HEK293 (cell line): Measurements from ENCODE around the gene FAM237A.

Source experiments
- CTCF ChIA-PET: fragments of 350-600 bp; formaldehyde crosslinking; extraction: SDS; loops from one replicate; lab custom pipeline; 2021; ENCODE audit warnings: antibody characterized with exemption; lab: Yijun Ruan, JAX
- POLR2A ChIA-PET: fragments of 300-600 bp; formaldehyde crosslinking; extraction: SDS; loops from one replicate; lab custom pipeline; 2020; ENCODE audit warnings: antibody characterized with exemption, inconsistent platforms; lab: Yijun Ruan, JAX
- H3K27ac ChIP-seq: fragments of 200-500 bp; sonication (Bioruptor generic); 2 replicates; pipeline ENCODE4 v1.5.1; 2014; ENCODE audit warnings: low read depth, low read length, control low read depth, inconsistent platforms; ENCODE audit errors: extremely low read depth
- H3K36me3 ChIP-seq, 2 experiments: fragments of 200-500 bp in 1 of 2; sonication (Bioruptor generic) in 1 of 2; 1 replicate in 1 of 2; 2 replicates in 1 of 2; pipeline ENCODE4 v1.5.1; 2014 to 2017; ENCODE audit warnings: inconsistent platforms in 2 of 2, low read length in 2 of 2; ENCODE audit not compliant: control insufficient read depth in 2 of 2, insufficient read depth in 1 of 2
- H3K4me1 ChIP-seq: fragments of 200-500 bp; sonication (Bioruptor generic); 2 replicates; pipeline ENCODE4 v1.5.1; 2014; ENCODE audit warnings: mild to moderate bottlenecking, low read length, inconsistent platforms; ENCODE audit not compliant: control insufficient read depth, insufficient read depth
- H3K4me3 ChIP-seq: 2 replicates; pipeline ENCODE4 v1.5.1; 2011; ENCODE audit warnings: low read depth, mild to moderate bottlenecking, control low read depth, low read length, moderate library complexity
- H3K9me3 ChIP-seq: fragments of 200-500 bp; sonication (Bioruptor generic); 2 replicates; pipeline ENCODE4 v1.5.1; 2014; ENCODE audit warnings: low read depth, low read length, inconsistent platforms; ENCODE audit not compliant: control insufficient read depth, insufficient read depth
- BCL11B ChIP-seq: fragments of 450-650 bp; formaldehyde crosslinking; IDR thresholded peaks from 2 replicates; pipeline ENCODE4 v1.5.1; 2016; ENCODE audit warnings: low read depth, missing biosample characterization, missing genetic modification characterization
- MZF1 ChIP-seq: fragments of 450-650 bp; formaldehyde crosslinking; IDR thresholded peaks from 2 replicates; pipeline ENCODE4 v1.5.1; 2017; ENCODE audit warnings: missing biosample characterization, missing genetic modification characterization, borderline replicate concordance
- SP7 ChIP-seq: fragments of 450-650 bp; formaldehyde crosslinking; IDR thresholded peaks from 2 replicates; pipeline ENCODE4 v1.5.1; 2016; ENCODE audit warnings: missing biosample characterization, missing genetic modification characterization
- ZNF175 ChIP-seq: fragments of 450-650 bp; formaldehyde crosslinking; IDR thresholded peaks from 2 replicates; pipeline ENCODE4 v1.5.1; 2016; ENCODE audit warnings: missing biosample characterization, missing genetic modification characterization
- ZNF2 ChIP-seq: fragments of 450-650 bp; formaldehyde crosslinking; IDR thresholded peaks from 2 replicates; pipeline ENCODE4 v1.5.1; 2016; ENCODE audit warnings: missing biosample characterization, missing genetic modification characterization
- ZNF202 ChIP-seq: fragments of 450-650 bp; formaldehyde crosslinking; IDR thresholded peaks from 2 replicates; pipeline ENCODE4 v1.5.1; 2016; ENCODE audit warnings: missing biosample characterization, missing genetic modification characterization, borderline replicate concordance
- ZNF433 ChIP-seq: fragments of 450-650 bp; formaldehyde crosslinking; IDR thresholded peaks from 2 replicates; pipeline ENCODE4 v1.5.1; 2016; ENCODE audit warnings: missing biosample characterization, missing genetic modification characterization, low read depth
- ZNF623 ChIP-seq: fragments of 450-650 bp; formaldehyde crosslinking; IDR thresholded peaks from 2 replicates; pipeline ENCODE4 v1.5.1; 2016; ENCODE audit warnings: missing biosample characterization, missing genetic modification characterization
- ZNF660 ChIP-seq: fragments of 450-650 bp; IDR thresholded peaks from 2 replicates; pipeline ENCODE4 v1.5.1; 2018; ENCODE audit warnings: missing biosample characterization, mild to moderate bottlenecking, missing genetic modification characterization
- ZNF664 ChIP-seq: fragments of 450-650 bp; formaldehyde crosslinking; IDR thresholded peaks from 2 replicates; pipeline ENCODE4 v1.5.1; 2016; ENCODE audit warnings: missing biosample characterization, missing genetic modification characterization
- ZNF843 ChIP-seq: fragments of 450-650 bp; formaldehyde crosslinking; IDR thresholded peaks from 2 replicates; pipeline ENCODE4 v1.5.1; 2016; ENCODE audit warnings: missing biosample characterization, missing genetic modification characterization
- ZSCAN23 ChIP-seq: fragments of 450-650 bp; formaldehyde crosslinking; IDR thresholded peaks from 2 replicates; pipeline ENCODE4 v1.5.1; 2016; ENCODE audit warnings: missing biosample characterization, missing genetic modification characterization
- TF ChIP-seq, protein P1 (sequence below): fragments of 450-650 bp; formaldehyde crosslinking; IDR thresholded peaks from 2 replicates; pipeline ENCODE4 v1.5.1; 2016; ENCODE audit warnings: missing biosample characterization, missing genetic modification characterization, borderline replicate concordance
- TF ChIP-seq, protein P2 (sequence below): fragments of 450-650 bp; formaldehyde crosslinking; IDR thresholded peaks from 2 replicates; pipeline ENCODE4 v1.5.1; 2017; ENCODE audit warnings: missing biosample characterization, missing genetic modification characterization
- TF ChIP-seq, protein P3 (sequence below): fragments of 450-650 bp; formaldehyde crosslinking; IDR thresholded peaks from 2 replicates; pipeline ENCODE4 v1.5.1; 2016; ENCODE audit warnings: missing biosample characterization, missing genetic modification characterization
- TF ChIP-seq, protein P4 (sequence below): fragments of 450-650 bp; formaldehyde crosslinking; IDR thresholded peaks from 2 replicates; pipeline ENCODE4 v1.5.1; 2016; ENCODE audit warnings: missing biosample characterization, missing genetic modification characterization
- TF ChIP-seq, protein P5 (sequence below): fragments of 450-650 bp; formaldehyde crosslinking; IDR thresholded peaks from 2 replicates; pipeline ENCODE4 v1.5.1; 2016; ENCODE audit warnings: missing biosample characterization, missing genetic modification characterization
- TF ChIP-seq, protein P6 (sequence below): fragments of 450-650 bp; formaldehyde crosslinking; IDR thresholded peaks from 2 replicates; pipeline ENCODE4 v1.5.1; 2016; ENCODE audit warnings: missing biosample characterization, missing genetic modification characterization

FAM237A gene

DNA sequence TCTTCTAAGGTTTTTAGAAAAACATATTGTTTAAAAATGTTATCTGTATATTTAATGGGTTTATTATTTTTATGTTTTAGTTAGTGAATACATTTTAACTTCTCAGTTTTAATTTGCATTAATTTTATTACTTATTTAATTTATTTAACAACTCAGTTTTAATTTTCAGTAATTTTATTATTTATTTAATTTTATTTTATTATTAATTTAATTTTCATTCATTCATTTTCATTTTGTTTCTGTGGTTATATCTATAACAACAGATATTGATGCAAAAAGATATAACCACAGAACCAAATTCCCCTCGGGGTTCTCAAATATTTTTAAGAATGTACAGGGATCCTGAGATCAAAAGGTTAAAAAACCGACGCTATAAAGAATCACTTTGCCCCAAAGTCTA is 23.0 kb downstream of the FAM237A start (continued):
- TF ChIP-seq, protein P1, sequence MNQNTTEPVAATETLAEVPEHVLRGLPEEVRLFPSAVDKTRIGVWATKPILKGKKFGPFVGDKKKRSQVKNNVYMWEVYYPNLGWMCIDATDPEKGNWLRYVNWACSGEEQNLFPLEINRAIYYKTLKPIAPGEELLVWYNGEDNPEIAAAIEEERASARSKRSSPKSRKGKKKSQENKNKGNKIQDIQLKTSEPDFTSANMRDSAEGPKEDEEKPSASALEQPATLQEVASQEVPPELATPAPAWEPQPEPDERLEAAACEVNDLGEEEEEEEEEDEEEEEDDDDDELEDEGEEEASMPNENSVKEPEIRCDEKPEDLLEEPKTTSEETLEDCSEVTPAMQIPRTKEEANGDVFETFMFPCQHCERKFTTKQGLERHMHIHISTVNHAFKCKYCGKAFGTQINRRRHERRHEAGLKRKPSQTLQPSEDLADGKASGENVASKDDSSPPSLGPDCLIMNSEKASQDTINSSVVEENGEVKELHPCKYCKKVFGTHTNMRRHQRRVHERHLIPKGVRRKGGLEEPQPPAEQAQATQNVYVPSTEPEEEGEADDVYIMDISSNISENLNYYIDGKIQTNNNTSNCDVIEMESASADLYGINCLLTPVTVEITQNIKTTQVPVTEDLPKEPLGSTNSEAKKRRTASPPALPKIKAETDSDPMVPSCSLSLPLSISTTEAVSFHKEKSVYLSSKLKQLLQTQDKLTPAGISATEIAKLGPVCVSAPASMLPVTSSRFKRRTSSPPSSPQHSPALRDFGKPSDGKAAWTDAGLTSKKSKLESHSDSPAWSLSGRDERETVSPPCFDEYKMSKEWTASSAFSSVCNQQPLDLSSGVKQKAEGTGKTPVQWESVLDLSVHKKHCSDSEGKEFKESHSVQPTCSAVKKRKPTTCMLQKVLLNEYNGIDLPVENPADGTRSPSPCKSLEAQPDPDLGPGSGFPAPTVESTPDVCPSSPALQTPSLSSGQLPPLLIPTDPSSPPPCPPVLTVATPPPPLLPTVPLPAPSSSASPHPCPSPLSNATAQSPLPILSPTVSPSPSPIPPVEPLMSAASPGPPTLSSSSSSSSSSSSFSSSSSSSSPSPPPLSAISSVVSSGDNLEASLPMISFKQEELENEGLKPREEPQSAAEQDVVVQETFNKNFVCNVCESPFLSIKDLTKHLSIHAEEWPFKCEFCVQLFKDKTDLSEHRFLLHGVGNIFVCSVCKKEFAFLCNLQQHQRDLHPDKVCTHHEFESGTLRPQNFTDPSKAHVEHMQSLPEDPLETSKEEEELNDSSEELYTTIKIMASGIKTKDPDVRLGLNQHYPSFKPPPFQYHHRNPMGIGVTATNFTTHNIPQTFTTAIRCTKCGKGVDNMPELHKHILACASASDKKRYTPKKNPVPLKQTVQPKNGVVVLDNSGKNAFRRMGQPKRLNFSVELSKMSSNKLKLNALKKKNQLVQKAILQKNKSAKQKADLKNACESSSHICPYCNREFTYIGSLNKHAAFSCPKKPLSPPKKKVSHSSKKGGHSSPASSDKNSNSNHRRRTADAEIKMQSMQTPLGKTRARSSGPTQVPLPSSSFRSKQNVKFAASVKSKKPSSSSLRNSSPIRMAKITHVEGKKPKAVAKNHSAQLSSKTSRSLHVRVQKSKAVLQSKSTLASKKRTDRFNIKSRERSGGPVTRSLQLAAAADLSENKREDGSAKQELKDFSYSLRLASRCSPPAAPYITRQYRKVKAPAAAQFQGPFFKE = no peak
- no peak for TF ChIP-seq ZNF843
- TF ChIP-seq ZSCAN23 (tag by site-specific recombination) = no peak
- TF ChIP-seq, protein P2, sequence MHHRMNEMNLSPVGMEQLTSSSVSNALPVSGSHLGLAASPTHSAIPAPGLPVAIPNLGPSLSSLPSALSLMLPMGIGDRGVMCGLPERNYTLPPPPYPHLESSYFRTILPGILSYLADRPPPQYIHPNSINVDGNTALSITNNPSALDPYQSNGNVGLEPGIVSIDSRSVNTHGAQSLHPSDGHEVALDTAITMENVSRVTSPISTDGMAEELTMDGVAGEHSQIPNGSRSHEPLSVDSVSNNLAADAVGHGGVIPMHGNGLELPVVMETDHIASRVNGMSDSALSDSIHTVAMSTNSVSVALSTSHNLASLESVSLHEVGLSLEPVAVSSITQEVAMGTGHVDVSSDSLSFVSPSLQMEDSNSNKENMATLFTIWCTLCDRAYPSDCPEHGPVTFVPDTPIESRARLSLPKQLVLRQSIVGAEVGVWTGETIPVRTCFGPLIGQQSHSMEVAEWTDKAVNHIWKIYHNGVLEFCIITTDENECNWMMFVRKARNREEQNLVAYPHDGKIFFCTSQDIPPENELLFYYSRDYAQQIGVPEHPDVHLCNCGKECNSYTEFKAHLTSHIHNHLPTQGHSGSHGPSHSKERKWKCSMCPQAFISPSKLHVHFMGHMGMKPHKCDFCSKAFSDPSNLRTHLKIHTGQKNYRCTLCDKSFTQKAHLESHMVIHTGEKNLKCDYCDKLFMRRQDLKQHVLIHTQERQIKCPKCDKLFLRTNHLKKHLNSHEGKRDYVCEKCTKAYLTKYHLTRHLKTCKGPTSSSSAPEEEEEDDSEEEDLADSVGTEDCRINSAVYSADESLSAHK (tag by site-specific recombination) = no peak
- no peak for TF ChIP-seq ZNF623 (tag by site-specific recombination)
- TF ChIP-seq, protein P3, sequence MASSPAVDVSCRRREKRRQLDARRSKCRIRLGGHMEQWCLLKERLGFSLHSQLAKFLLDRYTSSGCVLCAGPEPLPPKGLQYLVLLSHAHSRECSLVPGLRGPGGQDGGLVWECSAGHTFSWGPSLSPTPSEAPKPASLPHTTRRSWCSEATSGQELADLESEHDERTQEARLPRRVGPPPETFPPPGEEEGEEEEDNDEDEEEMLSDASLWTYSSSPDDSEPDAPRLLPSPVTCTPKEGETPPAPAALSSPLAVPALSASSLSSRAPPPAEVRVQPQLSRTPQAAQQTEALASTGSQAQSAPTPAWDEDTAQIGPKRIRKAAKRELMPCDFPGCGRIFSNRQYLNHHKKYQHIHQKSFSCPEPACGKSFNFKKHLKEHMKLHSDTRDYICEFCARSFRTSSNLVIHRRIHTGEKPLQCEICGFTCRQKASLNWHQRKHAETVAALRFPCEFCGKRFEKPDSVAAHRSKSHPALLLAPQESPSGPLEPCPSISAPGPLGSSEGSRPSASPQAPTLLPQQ (tag by site-specific recombination) = no peak
- TF ChIP-seq, protein P4, sequence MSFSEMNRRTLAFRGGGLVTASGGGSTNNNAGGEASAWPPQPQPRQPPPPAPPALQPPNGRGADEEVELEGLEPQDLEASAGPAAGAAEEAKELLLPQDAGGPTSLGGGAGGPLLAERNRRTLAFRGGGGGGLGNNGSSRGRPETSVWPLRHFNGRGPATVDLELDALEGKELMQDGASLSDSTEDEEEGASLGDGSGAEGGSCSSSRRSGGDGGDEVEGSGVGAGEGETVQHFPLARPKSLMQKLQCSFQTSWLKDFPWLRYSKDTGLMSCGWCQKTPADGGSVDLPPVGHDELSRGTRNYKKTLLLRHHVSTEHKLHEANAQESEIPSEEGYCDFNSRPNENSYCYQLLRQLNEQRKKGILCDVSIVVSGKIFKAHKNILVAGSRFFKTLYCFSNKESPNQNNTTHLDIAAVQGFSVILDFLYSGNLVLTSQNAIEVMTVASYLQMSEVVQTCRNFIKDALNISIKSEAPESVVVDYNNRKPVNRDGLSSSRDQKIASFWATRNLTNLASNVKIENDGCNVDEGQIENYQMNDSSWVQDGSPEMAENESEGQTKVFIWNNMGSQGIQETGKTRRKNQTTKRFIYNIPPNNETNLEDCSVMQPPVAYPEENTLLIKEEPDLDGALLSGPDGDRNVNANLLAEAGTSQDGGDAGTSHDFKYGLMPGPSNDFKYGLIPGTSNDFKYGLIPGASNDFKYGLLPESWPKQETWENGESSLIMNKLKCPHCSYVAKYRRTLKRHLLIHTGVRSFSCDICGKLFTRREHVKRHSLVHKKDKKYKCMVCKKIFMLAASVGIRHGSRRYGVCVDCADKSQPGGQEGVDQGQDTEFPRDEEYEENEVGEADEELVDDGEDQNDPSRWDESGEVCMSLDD (tag by site-specific recombination) = no peak

DNA sequence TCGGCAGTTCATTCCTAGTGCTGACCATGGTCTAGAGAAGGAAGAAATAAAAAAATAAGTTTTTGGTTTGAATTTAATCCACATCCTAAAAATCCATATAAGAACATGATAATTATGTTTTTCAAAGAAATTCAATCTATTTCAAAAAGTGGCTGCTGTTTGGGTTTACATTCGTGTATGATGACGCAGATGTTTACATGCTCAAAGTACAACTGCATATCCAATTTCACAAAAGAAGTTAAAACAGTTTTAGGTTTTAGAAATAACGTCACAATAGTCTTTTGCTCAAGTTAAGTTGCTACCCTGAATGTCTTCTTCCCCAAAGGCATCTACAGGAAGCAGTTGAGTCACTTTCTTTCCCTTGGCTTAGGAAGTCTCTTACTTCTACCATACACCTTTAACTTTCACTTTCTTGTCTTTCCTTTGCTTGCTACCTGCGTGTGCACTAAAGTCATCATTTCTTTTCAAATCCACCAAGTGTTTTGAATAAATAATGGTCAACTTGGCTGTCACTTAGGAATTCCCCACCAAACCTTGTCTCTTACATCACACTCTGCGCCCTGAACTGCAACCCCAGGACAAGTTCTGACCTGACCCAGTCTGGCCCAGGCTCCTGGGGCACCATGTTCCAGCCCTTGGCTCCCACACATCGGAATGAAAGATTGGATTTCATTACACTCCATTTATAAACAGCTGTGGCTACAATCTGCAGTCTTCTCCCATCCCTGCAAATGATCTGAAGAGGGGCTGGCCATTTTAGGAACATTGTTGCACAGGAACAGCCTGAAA is 28.4 kb downstream of the FAM237A start:
- H3K9me3 ChIP-seq = no peaks in the 10 kb centered on the region
- H3K27ac ChIP-seq = no peak overlapping the region
- H3K4me1 ChIP-seq = no peaks in the 10 kb centered on the region
- CTCF ChIA-PET = no interaction called here
- no peaks in the 10 kb centered on the region for H3K36me3 ChIP-seq
- no peak overlapping the region for H3K4me3 ChIP-seq
- POLR2A ChIA-PET = no interaction called here
- no peak for TF ChIP-seq SP7 (tag by site-specific recombination)
- TF ChIP-seq ZNF202 (tag by site-specific recombination) = no peak
- no peak for TF ChIP-seq ZNF843
- TF ChIP-seq ZNF660 (tag by site-specific recombination) = no peak
- TF ChIP-seq BCL11B (tag by site-specific recombination) = no peak
- TF ChIP-seq MZF1 (tag by site-specific recombination) = no peak
- TF ChIP-seq ZNF664 (tag by site-specific recombination) = no peak
- TF ChIP-seq, protein P5, sequence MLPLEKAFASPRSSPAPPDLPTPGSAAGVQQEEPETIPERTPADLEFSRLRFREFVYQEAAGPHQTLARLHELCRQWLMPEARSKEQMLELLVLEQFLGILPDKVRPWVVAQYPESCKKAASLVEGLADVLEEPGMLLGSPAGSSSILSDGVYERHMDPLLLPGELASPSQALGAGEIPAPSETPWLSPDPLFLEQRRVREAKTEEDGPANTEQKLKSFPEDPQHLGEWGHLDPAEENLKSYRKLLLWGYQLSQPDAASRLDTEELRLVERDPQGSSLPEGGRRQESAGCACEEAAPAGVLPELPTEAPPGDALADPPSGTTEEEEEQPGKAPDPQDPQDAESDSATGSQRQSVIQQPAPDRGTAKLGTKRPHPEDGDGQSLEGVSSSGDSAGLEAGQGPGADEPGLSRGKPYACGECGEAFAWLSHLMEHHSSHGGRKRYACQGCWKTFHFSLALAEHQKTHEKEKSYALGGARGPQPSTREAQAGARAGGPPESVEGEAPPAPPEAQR = no peak
- TF ChIP-seq ZNF2 (tag by site-specific recombination) = no peak
- no peak for TF ChIP-seq ZNF175
- TF ChIP-seq, protein P6, sequence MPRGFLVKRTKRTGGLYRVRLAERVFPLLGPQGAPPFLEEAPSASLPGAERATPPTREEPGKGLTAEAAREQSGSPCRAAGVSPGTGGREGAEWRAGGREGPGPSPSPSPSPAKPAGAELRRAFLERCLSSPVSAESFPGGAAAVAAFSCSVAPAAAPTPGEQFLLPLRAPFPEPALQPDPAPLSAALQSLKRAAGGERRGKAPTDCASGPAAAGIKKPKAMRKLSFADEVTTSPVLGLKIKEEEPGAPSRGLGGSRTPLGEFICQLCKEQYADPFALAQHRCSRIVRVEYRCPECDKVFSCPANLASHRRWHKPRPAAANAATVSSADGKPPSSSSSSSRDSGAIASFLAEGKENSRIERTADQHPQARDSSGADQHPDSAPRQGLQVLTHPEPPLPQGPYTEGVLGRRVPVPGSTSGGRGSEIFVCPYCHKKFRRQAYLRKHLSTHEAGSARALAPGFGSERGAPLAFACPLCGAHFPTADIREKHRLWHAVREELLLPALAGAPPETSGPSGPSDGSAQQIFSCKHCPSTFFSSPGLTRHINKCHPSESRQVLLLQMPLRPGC (tag by site-specific recombination) = no peak
- TF ChIP-seq ZNF623 (tag by site-specific recombination) = no peak
- TF ChIP-seq ZNF433 (tag by site-specific recombination) = no peak
